B cell (primary cell): ENCODE data around the gene SH2D3C. TPM values are rescaled to one million over a fixed set of nuclear protein-coding genes. Genes with fewer than 3 reads are reported as not detected.
A peak's percentile ranks its signal among the peaks of the same experiment; 100 is the strongest.

Experiments
- ATAC-seq: fragments of 200-7000 bp; cut with Tn5 transposase; one replicate; pipeline ENCODE4 v1.10.0; 2021; ENCODE audit warnings: low read depth, mild to moderate bottlenecking, moderate number of reproducible peaks, moderate library complexity
- CTCF ChIA-PET: fragments of 350-600 bp; sonication (Branson Sonifier 250); formaldehyde crosslinking; loops from one replicate; lab custom pipeline; 2021; ENCODE audit warnings: antibody characterized with exemption, inconsistent platforms; lab: Charles Lee
- POLR2A ChIA-PET: fragments of 350-600 bp; sonication (Branson Sonifier 250); formaldehyde crosslinking; loops from one replicate; lab custom pipeline; 2021; ENCODE audit warnings: antibody characterized with exemption; lab: Charles Lee
- DNase-seq: peaks from one replicate; pipeline ENCODE4 v3.0.0; 2013
- H2AFZ ChIP-seq: 2 replicates; pipeline ENCODE4 v1.6.1; 2012; ENCODE audit warnings: mild to moderate bottlenecking, low read depth, low read length; ENCODE audit not compliant: insufficient read depth, poor library complexity, severe bottlenecking
- H3K27ac ChIP-seq, 2 donors: 1 replicate in 1 of 2; 2 replicates in 1 of 2; pipeline ENCODE4 v1.5.1; 2012 to 2013; ENCODE audit warnings: low read length in 2 of 2, mild to moderate bottlenecking in 2 of 2, moderate library complexity in 1 of 2
- H3K27me3 ChIP-seq, 4 experiments: fragments of 200-600 bp in 1 of 4; sonication (generic) in 1 of 4; replicated peaks in 1 of 4; 1 replicate in 2 of 4; 2 replicates in 2 of 4; pipeline versions ENCODE4 v1.6.1 to v1.7.0; 2013 to 2016; ENCODE audit warnings: low read length in 3 of 4, mild to moderate bottlenecking in 2 of 4, mixed read lengths in 1 of 4, moderate library complexity in 1 of 4; ENCODE audit not compliant: insufficient read depth in 4 of 4, control insufficient read depth in 3 of 4; ENCODE audit errors: control extremely low read depth in 1 of 4
- H3K36me3 ChIP-seq, 2 experiments: replicated peaks in 1 of 2; 1 replicate in 1 of 2; 2 replicates in 1 of 2; pipeline versions ENCODE4 v1.6.1 to v1.7.1; 2013; ENCODE audit warnings: low read length in 1 of 2; ENCODE audit not compliant: insufficient read depth in 2 of 2, control insufficient read depth in 1 of 2; ENCODE audit errors: control extremely low read depth in 1 of 2, extremely low read depth in 1 of 2
- H3K4me1 ChIP-seq, 2 donors: fragments of 200-600 bp in 1 of 2; sonication (generic) in 1 of 2; 1 replicate in 1 of 2; 2 replicates in 1 of 2; pipeline versions ENCODE4 v1.5.1 to v1.6.1; 2013 to 2017; ENCODE audit warnings: low read length in 2 of 2; ENCODE audit not compliant: control insufficient read depth in 2 of 2, insufficient read depth in 2 of 2
- H3K4me2 ChIP-seq: replicated peaks from 2 replicates; pipeline ENCODE3; 2012; ENCODE audit warnings: mild to moderate bottlenecking, low read depth, low read length; ENCODE audit not compliant: poor library complexity, severe bottlenecking
- H3K4me3 ChIP-seq, 5 experiments: fragments of 200-600 bp in 1 of 5; sonication (generic) in 1 of 5; 1 replicate in 3 of 5; 2 replicates in 2 of 5; pipeline versions ENCODE4 v1.5.1 to v1.7.0; 2011 to 2016; ENCODE audit warnings: low read length in 4 of 5, mild to moderate bottlenecking in 4 of 5, low read depth in 2 of 5, control low read depth in 1 of 5, moderate library complexity in 1 of 5; ENCODE audit not compliant: insufficient read depth in 1 of 5; ENCODE audit errors: control extremely low read depth in 1 of 5, extremely low read depth in 1 of 5
- H3K79me2 ChIP-seq: fragments of 200-600 bp; sonication (generic); one replicate; pipeline ENCODE4 v1.6.0; 2016; ENCODE audit warnings: low read length; ENCODE audit not compliant: control insufficient read depth, insufficient read depth
- H3K9ac ChIP-seq: fragments of 200-600 bp; sonication (generic); 2 replicates; pipeline ENCODE4 v1.6.1; 2017; ENCODE audit warnings: mild to moderate bottlenecking, low read length, moderate library complexity
- H3K9me3 ChIP-seq, 3 donors: one replicate each; pipeline versions ENCODE4 v1.6.1 to v1.7.1; 2013; ENCODE audit warnings: low read length in 2 of 3; ENCODE audit not compliant: control insufficient read depth in 2 of 3, insufficient read depth in 1 of 3; ENCODE audit errors: control extremely low read depth in 1 of 3
- H4K20me1 ChIP-seq: 2 replicates; pipeline ENCODE4 v1.6.0; 2012; ENCODE audit warnings: mild to moderate bottlenecking, low read length; ENCODE audit not compliant: insufficient read depth, control insufficient read depth, poor library complexity, severe bottlenecking
- H3K27ac Mint-ChIP-seq: one replicate; pipeline ENCODE4 v1.8.0; 2021; ENCODE audit warnings: mixed read lengths
- H3K27me3 Mint-ChIP-seq: one replicate; pipeline ENCODE4 v1.8.0; 2021; ENCODE audit warnings: mixed read lengths
- H3K4me1 Mint-ChIP-seq: one replicate; pipeline ENCODE4 v1.8.0; 2021; ENCODE audit warnings: mixed read lengths
- H3K4me3 Mint-ChIP-seq: one replicate; pipeline ENCODE4 v1.8.0; 2021; ENCODE audit warnings: mixed read lengths
- H3K9me3 Mint-ChIP-seq: one replicate; pipeline ENCODE4 v1.8.0; 2022; ENCODE audit warnings: mixed read lengths; ENCODE audit not compliant: insufficient read depth
- CTCF ChIP-seq: fragments of 200-600 bp; IDR thresholded peaks from one replicate; pipeline ENCODE4 v1.8.0; 2022; ENCODE audit warnings: antibody characterized with exemption, mild to moderate bottlenecking
- EZH2 ChIP-seq: IDR thresholded peaks from 2 replicates; pipeline ENCODE4 v1.6.1; 2012; ENCODE audit warnings: borderline replicate concordance, low read depth, mild to moderate bottlenecking, moderate library complexity, low read length; ENCODE audit not compliant: insufficient read depth, poor library complexity, severe bottlenecking
- WGBS: methylation state at CpG from one replicate; pipeline ENCODE4 v1.1.5; 2013; ENCODE audit warnings: missing lambda C conversion rate; ENCODE audit not compliant: insufficient coverage; 5-methylcytosine and 5-hydroxymethylcytosine counted together
- intact Hi-C: fragments of 100-400 bp; cut with micrococcal nuclease; formaldehyde crosslinking; loops from one replicate; pipeline ENCODE4 v1.10.0; 2022
- polyA plus RNA-seq: library from polyadenylated mRNA; depleted of rRNA; stranded (reverse); fragments of >200 nt; gene quantifications from 2 replicates; pipeline ENCODE4 v1.2.3, GENCODE V29; 2012
- total RNA-seq, 2 donors: library from RNA; stranded (reverse); fragments of 120-200 nt in 1 of 2; gene quantifications; 1 replicate in 1 of 2; 2 replicates in 1 of 2; pipeline versions ENCODE4 v1.2.3 to v1.2.4, GENCODE V29; 2013 to 2022

SH2D3C gene
- total and polyA plus RNA-seq, 2 donors (not counting 1 experiment from before 2014, with no cell fraction given): 66.3 to 85.5 TPM

- Histone ChIP-seq H4K20me1 (no peaks in the 10 kb centered on the region), H3K27ac (no peak overlapping the region), H3K36me3 (no peaks in the 10 kb centered on the region), H3K79me2 (no peaks in the 10 kb centered on the region), H3K9me3 (no peaks in the 10 kb centered on the region), H3K27me3 (no peaks in the 10 kb centered on the region), H3K9ac (no peak overlapping the region), H2AFZ (no peak overlapping the region), H3K4me3 (no peak overlapping the region), H3K4me2 (no peak overlapping the region), H3K4me1 (peaks cover 0 to 6% of the 10 kb centered on the region in 2 donors)
- H3K9me3 Mint-ChIP-seq: no peaks in the 10 kb centered on the region
- peaks cover 10% of the 10 kb centered on the region for H3K4me1 Mint-ChIP-seq
- ATAC-seq (peak; percentile 33), DNase-seq (no peak)
- ChIA-PET CTCF (no interaction called here), POLR2A (no interaction called here)
- WGBS: 60% methylated on average over 5 of the region's 5 CpGs
- H3K27ac Mint-ChIP-seq: no peak overlapping the region
- no peaks in the 10 kb centered on the region for H3K27me3 Mint-ChIP-seq
- no peak overlapping the region for H3K4me3 Mint-ChIP-seq
- intact Hi-C loops: no loop called here
- no peak for TF ChIP-seq EZH2
- no peak for TF ChIP-seq CTCF
Observed at GRCh38 chr9:127707766-127708165, 70.7 kb downstream of the SH2D3C start.

- intact Hi-C loops: no loop called here
- Histone ChIP-seq H2AFZ (no peak within 1 kb of the TSS), H3K4me3 (no peak within 1 kb of the TSS), H3K36me3 (no peaks in the 10 kb centered on the region), H3K79me2 (no peaks in the 10 kb centered on the region), H3K27me3 (no peaks in the 10 kb centered on the region), H3K27ac (no peak within 1 kb of the TSS), H3K4me2 (no peak within 1 kb of the TSS), H3K9me3 (no peaks in the 10 kb centered on the region), H4K20me1 (no peaks in the 10 kb centered on the region), H3K4me1 (peaks cover 0 to 6% of the 10 kb centered on the region in 2 donors), H3K9ac (no peak within 1 kb of the TSS)
- no peaks in the 10 kb centered on the region for H3K27me3 Mint-ChIP-seq
- WGBS: 81% methylated on average over 10 of the region's 11 CpGs
- no peaks in the 10 kb centered on the region for H3K9me3 Mint-ChIP-seq
- H3K4me1 Mint-ChIP-seq: peaks cover 10% of the 10 kb centered on the region
- ATAC-seq (no peak), DNase-seq (no peak)
- H3K4me3 Mint-ChIP-seq: no peak within 1 kb of the TSS
- no peak for TF ChIP-seq CTCF
- no peak for TF ChIP-seq EZH2
- ChIA-PET POLR2A (no interaction called here), CTCF (interaction anchor here (1.3 kb wide), 1 partner anchor 28 kb away, joined by 6 read pairs; the partner anchor contains the start of gene TOR2A)
- H3K27ac Mint-ChIP-seq: no peak within 1 kb of the TSS
Observed at GRCh38 chr9:127706836-127707241, 71.6 kb downstream of the SH2D3C start, which contains the start of gene CFAP157. Gene CFAP157, plus strand, starts transcription at chr9:127706988. Its CDS starts 44 bp downstream, at chr9:127707032.
